Thymus (tissue), 11 donors: ENCODE measurements around the gene LIF. TPM values are rescaled to one million over a fixed set of nuclear protein-coding genes. Genes with fewer than 3 reads are reported as not detected.

ENCODE experiments used
- DNase-seq, 9 donors: peaks; one replicate each; pipeline ENCODE4 v3.0.0-alpha.2; 2013; ENCODE audit warnings: low spot score in 9 of 9, low read depth in 6 of 9, missing footprints in 1 of 9
- H3K27ac ChIP-seq, 2 donors: one replicate each; pipeline ENCODE4 v1.5.1; 2013; ENCODE audit warnings: control low read depth in 1 of 2, low read depth in 1 of 2, low read length in 1 of 2, mild to moderate bottlenecking in 1 of 2, moderate library complexity in 1 of 2
- H3K27me3 ChIP-seq, 2 donors: one replicate each; pipeline ENCODE4 v1.5.1; 2013; ENCODE audit warnings: low read length in 1 of 2; ENCODE audit not compliant: control insufficient read depth in 2 of 2, insufficient read depth in 1 of 2
- H3K36me3 ChIP-seq, 2 donors: one replicate each; pipeline ENCODE4 v1.5.1; 2013; ENCODE audit warnings: low read length in 1 of 2, mild to moderate bottlenecking in 1 of 2, moderate library complexity in 1 of 2; ENCODE audit not compliant: control insufficient read depth in 2 of 2, insufficient read depth in 2 of 2
- H3K4me1 ChIP-seq, 2 donors: one replicate each; pipeline ENCODE4 v1.5.1; 2013; ENCODE audit warnings: low read length in 2 of 2; ENCODE audit not compliant: control insufficient read depth in 2 of 2, insufficient read depth in 2 of 2
- H3K4me3 ChIP-seq, 2 donors: one replicate each; pipeline ENCODE4 v1.5.1; 2013; ENCODE audit warnings: low read length in 2 of 2, control low read depth in 1 of 2, mild to moderate bottlenecking in 1 of 2
- H3K9me3 ChIP-seq, 2 donors: one replicate each; pipeline ENCODE4 v1.5.1; 2013; ENCODE audit warnings: low read length in 1 of 2, mild to moderate bottlenecking in 1 of 2; ENCODE audit not compliant: control insufficient read depth in 2 of 2, insufficient read depth in 1 of 2
- WGBS: extraction: QIAGEN DNeasy Blood & Tissue Kit; methylation state at CpG from one replicate; pipeline ENCODE4 v1.1.7; 2013; 5-methylcytosine and 5-hydroxymethylcytosine counted together
- polyA plus RNA-seq: library from polyadenylated mRNA; stranded (reverse); fragments of 200-250 nt; gene quantifications from one replicate; pipeline ENCODE4 v1.2.3, GENCODE V29; 2013
- total RNA-seq: library from RNA; stranded (reverse); fragments of 120-200 nt; gene quantifications from one replicate; pipeline ENCODE4 v1.2.4, GENCODE V29; 2013
- donor health status: healthy.

Gene LIF
- total and polyA plus RNA-seq, 2 donors = 0.21 to 0.90 TPM

GRCh38 chr22:30290342-30291057, 43.9 kb upstream of the LIF start:
- Histone ChIP-seq H3K4me3 (peak overlapping the region in 1 of 2 donors; percentile 65), H3K9me3 (peaks cover 0 to 9% of the 10 kb centered on the region in 2 donors), H3K36me3 (peaks cover 39 to 54% of the 10 kb centered on the region in 2 donors), H3K4me1 (peaks cover 23 to 78% of the 10 kb centered on the region in 2 donors), H3K27me3 (peaks cover 0 to 6% of the 10 kb centered on the region in 2 donors), H3K27ac (peak overlapping the region; percentile 72 to 84)
- peak in 1 of 9 donors; percentile 69 for DNase-seq
- 39% methylated on average over 3 of the region's 3 CpGs for WGBS

GRCh38 chr22:30289980-30290313, 43.4 kb upstream of the LIF start:
- no peak for DNase-seq
- Histone ChIP-seq H3K4me1 (peaks cover 21 to 72% of the 10 kb centered on the region in 2 donors), H3K27ac (peak overlapping the region; percentile 72 to 84), H3K36me3 (peaks cover 37 to 50% of the 10 kb centered on the region in 2 donors), H3K4me3 (peak overlapping the region; percentile 65 to 66), H3K27me3 (peaks cover 0 to 6% of the 10 kb centered on the region in 2 donors), H3K9me3 (peaks cover 0 to 8% of the 10 kb centered on the region in 2 donors)
- WGBS = 33% methylated on average over 12 of the region's 12 CpGs

GRCh38 chr22:30289141-30289979, 42.8 kb upstream of the LIF start, which contains the start of gene CASTOR1:
TSS of gene CASTOR1 (minus strand) at chr22:30289505. CDS start at chr22:30289497, 8 bp downstream.
- Histone ChIP-seq H3K4me1 (peaks cover 17 to 66% of the 10 kb centered on the region in 2 donors), H3K36me3 (peaks cover 31 to 44% of the 10 kb centered on the region in 2 donors), H3K9me3 (peaks cover 0 to 7% of the 10 kb centered on the region in 2 donors), H3K4me3 (peak within 1 kb of the TSS; percentile 65 to 66), H3K27ac (peak within 1 kb of the TSS; percentile 79 to 84), H3K27me3 (peaks cover 0 to 6% of the 10 kb centered on the region in 2 donors)
- peak in 6 of 9 donors; percentile 75 to 89 (median 80) for DNase-seq
- WGBS = under 1% methylated on average over 85 of the region's 85 CpGs

- H3K36me3 ChIP-seq = peaks cover 23 to 36% of the 10 kb centered on the region in 2 donors
- H3K9me3 ChIP-seq = peaks cover 0 to 7% of the 10 kb centered on the region in 2 donors
- H3K4me3 ChIP-seq = peak overlapping the region; percentile 65 to 66
- H3K27me3 ChIP-seq = peaks cover 0 to 6% of the 10 kb centered on the region in 2 donors
- 28% methylated on average over 27 of the region's 27 CpGs for WGBS
- no peak for DNase-seq
- H3K4me1 ChIP-seq = peaks cover 13 to 59% of the 10 kb centered on the region in 2 donors
- peak overlapping the region; percentile 61 to 79 for H3K27ac ChIP-seq
These were observed 42.0 kb upstream of the LIF start for GRCh38 chr22:30288419-30289140.

- peaks cover 13 to 54% of the 10 kb centered on the region in 2 donors for H3K4me1 ChIP-seq
- peaks cover 16 to 28% of the 10 kb centered on the region in 2 donors for H3K36me3 ChIP-seq
- H3K9me3 ChIP-seq = peaks cover 0 to 7% of the 10 kb centered on the region in 2 donors
- H3K4me3 ChIP-seq = no peak overlapping the region
- WGBS = 26% methylated on average over 5 of the region's 5 CpGs
- H3K27me3 ChIP-seq = peaks cover 0 to 6% of the 10 kb centered on the region in 2 donors
- peak overlapping the region in 1 of 2 donors; percentile 45 for H3K27ac ChIP-seq
- DNase-seq = peak in 5 of 9 donors; percentile 83 to 94 (median 89)
These were observed 41.3 kb upstream of the LIF start for GRCh38 chr22:30287648-30288418.

GRCh38 chr22:30286813-30287647, 40.5 kb upstream of the LIF start:
- DNase-seq = peak in 2 of 9 donors; percentile 77 to 81
- Histone ChIP-seq H3K27me3 (peaks cover 0 to 6% of the 10 kb centered on the region in 2 donors), H3K4me1 (peaks cover 17 to 53% of the 10 kb centered on the region in 2 donors), H3K36me3 (peaks cover 8 to 20% of the 10 kb centered on the region in 2 donors), H3K4me3 (no peak overlapping the region), H3K27ac (no peak overlapping the region), H3K9me3 (peaks cover 0 to 7% of the 10 kb centered on the region in 2 donors)
- WGBS = 67% methylated on average over 31 of the region's 31 CpGs

- Histone ChIP-seq H3K4me3 (no peak overlapping the region), H3K4me1 (peaks cover 17 to 46% of the 10 kb centered on the region in 2 donors), H3K27me3 (peaks cover 0 to 6% of the 10 kb centered on the region in 2 donors), H3K27ac (no peak overlapping the region), H3K9me3 (peaks cover 0 to 7% of the 10 kb centered on the region in 2 donors), H3K36me3 (peaks cover 3 to 14% of the 10 kb centered on the region in 2 donors)
- no peak for DNase-seq
- 98% methylated on average over 5 of the region's 5 CpGs for WGBS
These were observed 39.8 kb upstream of the LIF start for GRCh38 chr22:30286331-30286730.
